ENCODE results near the gene H3-3A. TPM values are rescaled to one million over a fixed set of nuclear protein-coding genes. Genes with fewer than 3 reads are reported as not detected.

H3-3A gene
- total and polyA plus RNA-seq, 4 donors, result 76.6 to 338 (median 189) TPM

DNA sequence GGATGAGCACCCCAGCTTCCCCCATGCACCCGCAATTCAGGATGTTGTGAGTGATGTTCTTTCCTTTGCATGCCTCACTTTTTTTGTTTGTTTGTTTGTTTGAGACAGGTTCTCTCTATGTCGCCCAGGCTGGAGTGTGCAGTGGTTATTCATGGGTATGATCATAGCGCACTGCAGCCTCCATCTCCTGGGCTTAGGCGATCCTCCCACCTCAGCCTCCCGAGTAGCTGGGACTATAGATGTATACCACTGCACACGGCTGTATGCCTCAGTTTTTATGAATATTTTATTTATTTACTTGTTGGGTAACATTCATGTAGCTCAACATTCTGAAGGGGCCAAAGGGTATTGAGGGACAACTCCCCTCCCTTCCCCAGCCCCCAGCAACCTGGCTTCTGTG is 54.8 kb downstream of the H3-3A start:
- Histone ChIP-seq H3K4me3 (ENCODE audit: low read depth in 1 of 3, low read length in 3 of 3) (no peak overlapping the region), H3K4me1 (ENCODE audit: control insufficient read depth in 4 of 4, insufficient read depth in 4 of 4, low read length in 3 of 4) (peaks cover 0 to 9% (median 3%) of the 10 kb centered on the region in 4 donors), H3K27me3 (ENCODE audit: control insufficient read depth in 4 of 4, insufficient read depth in 4 of 4, low read length in 3 of 4) (no peaks in the 10 kb centered on the region), H3K9me3 (ENCODE audit: control insufficient read depth in 4 of 4, low read length in 3 of 4) (no peaks in the 10 kb centered on the region), H3K27ac (ENCODE audit: low read depth in 1 of 2, low read length in 2 of 2) (no peak overlapping the region), H3K36me3 (ENCODE audit: control insufficient read depth in 4 of 4, insufficient read depth in 3 of 4, low read depth in 1 of 4, low read length in 3 of 4) (no peaks in the 10 kb centered on the region), H3K9ac (ENCODE audit: low read depth in 1 of 2, low read length in 2 of 2) (no peak overlapping the region)
- 88% methylated on average over 6 of the region's 6 CpGs for WGBS
- TF ChIP-seq RAD21 (IDR thresholded peaks at IDR 0.05) (no peak), NR2F2 (IDR thresholded peaks at IDR 0.05) (no peak), FOXA2 (IDR thresholded peaks at IDR 0.05) (no peak), JUND (IDR thresholded peaks at IDR 0.05) (no peak)
- TF ChIP-seq, protein P1, sequence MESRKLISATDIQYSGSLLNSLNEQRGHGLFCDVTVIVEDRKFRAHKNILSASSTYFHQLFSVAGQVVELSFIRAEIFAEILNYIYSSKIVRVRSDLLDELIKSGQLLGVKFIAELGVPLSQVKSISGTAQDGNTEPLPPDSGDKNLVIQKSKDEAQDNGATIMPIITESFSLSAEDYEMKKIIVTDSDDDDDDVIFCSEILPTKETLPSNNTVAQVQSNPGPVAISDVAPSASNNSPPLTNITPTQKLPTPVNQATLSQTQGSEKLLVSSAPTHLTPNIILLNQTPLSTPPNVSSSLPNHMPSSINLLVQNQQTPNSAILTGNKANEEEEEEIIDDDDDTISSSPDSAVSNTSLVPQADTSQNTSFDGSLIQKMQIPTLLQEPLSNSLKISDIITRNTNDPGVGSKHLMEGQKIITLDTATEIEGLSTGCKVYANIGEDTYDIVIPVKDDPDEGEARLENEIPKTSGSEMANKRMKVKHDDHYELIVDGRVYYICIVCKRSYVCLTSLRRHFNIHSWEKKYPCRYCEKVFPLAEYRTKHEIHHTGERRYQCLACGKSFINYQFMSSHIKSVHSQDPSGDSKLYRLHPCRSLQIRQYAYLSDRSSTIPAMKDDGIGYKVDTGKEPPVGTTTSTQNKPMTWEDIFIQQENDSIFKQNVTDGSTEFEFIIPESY (IDR thresholded peaks at IDR 0.05), result no peak
- TF ChIP-seq, protein P2, sequence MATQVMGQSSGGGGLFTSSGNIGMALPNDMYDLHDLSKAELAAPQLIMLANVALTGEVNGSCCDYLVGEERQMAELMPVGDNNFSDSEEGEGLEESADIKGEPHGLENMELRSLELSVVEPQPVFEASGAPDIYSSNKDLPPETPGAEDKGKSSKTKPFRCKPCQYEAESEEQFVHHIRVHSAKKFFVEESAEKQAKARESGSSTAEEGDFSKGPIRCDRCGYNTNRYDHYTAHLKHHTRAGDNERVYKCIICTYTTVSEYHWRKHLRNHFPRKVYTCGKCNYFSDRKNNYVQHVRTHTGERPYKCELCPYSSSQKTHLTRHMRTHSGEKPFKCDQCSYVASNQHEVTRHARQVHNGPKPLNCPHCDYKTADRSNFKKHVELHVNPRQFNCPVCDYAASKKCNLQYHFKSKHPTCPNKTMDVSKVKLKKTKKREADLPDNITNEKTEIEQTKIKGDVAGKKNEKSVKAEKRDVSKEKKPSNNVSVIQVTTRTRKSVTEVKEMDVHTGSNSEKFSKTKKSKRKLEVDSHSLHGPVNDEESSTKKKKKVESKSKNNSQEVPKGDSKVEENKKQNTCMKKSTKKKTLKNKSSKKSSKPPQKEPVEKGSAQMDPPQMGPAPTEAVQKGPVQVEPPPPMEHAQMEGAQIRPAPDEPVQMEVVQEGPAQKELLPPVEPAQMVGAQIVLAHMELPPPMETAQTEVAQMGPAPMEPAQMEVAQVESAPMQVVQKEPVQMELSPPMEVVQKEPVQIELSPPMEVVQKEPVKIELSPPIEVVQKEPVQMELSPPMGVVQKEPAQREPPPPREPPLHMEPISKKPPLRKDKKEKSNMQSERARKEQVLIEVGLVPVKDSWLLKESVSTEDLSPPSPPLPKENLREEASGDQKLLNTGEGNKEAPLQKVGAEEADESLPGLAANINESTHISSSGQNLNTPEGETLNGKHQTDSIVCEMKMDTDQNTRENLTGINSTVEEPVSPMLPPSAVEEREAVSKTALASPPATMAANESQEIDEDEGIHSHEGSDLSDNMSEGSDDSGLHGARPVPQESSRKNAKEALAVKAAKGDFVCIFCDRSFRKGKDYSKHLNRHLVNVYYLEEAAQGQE (IDR thresholded peaks at IDR 0.05), result no peak
- DNase-seq (ENCODE audit: low spot score), result no peak

DNA sequence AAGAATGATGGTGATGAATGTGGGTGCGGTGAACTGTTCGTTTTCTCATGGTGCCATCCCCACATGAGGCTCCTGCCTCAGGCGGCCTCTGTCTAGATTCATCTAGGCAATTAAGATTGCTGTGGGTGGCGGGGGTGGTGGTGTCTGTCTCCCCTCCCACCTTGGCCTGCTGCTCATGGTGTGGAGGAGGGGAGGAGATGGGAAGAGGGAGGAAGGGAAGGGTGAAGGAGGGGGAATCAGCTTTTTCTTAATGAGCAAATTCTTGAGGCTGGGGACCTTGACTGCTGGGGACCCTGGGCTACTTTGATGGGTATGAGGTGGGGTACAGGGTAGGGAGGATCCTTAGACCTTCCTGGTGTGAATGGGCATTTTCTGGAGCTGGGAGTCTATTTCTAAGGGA is 55.8 kb downstream of the H3-3A start:
- TF ChIP-seq, protein P1 (IDR thresholded peaks at IDR 0.05), result no peak
- TF ChIP-seq FOXA1 (IDR thresholded peaks at IDR 0.05) (no peak), NR2F2 (IDR thresholded peaks at IDR 0.05) (no peak), TAF1 (conservative IDR thresholded peaks at IDR 0.05) (no peak), FOXA2 (IDR thresholded peaks at IDR 0.05) (no peak), RAD21 (IDR thresholded peaks at IDR 0.05) (no peak), EGR1 (IDR thresholded peaks at IDR 0.05; ENCODE audit: low read depth in 2 of 2) (no peak), YY1 (IDR thresholded peaks at IDR 0.05) (no peak)
- TF ChIP-seq, protein P3, sequence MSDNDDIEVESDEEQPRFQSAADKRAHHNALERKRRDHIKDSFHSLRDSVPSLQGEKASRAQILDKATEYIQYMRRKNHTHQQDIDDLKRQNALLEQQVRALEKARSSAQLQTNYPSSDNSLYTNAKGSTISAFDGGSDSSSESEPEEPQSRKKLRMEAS (IDR thresholded peaks at IDR 0.05), result no peak
- WGBS, result 95% methylated on average over 4 of the region's 4 CpGs
- H3K4me1 ChIP-seq (ENCODE audit: control insufficient read depth in 4 of 4, insufficient read depth in 4 of 4, low read length in 3 of 4), result peaks cover 2 to 12% (median 7%) of the 10 kb centered on the region in 4 donors
- no peak overlapping the region for H3K27ac ChIP-seq (ENCODE audit: low read depth in 1 of 2, low read length in 2 of 2)
- H3K9ac ChIP-seq (ENCODE audit: low read depth in 1 of 2, low read length in 2 of 2), result no peak overlapping the region
- H3K4me3 ChIP-seq (ENCODE audit: low read depth in 1 of 3, low read length in 3 of 3), result no peak overlapping the region
- H3K27me3 ChIP-seq (ENCODE audit: control insufficient read depth in 4 of 4, insufficient read depth in 4 of 4, low read length in 3 of 4), result no peaks in the 10 kb centered on the region
- no peaks in the 10 kb centered on the region for H3K36me3 ChIP-seq (ENCODE audit: control insufficient read depth in 4 of 4, insufficient read depth in 3 of 4, low read depth in 1 of 4, low read length in 3 of 4)
- H3K9me3 ChIP-seq (ENCODE audit: control insufficient read depth in 4 of 4, low read length in 3 of 4), result no peaks in the 10 kb centered on the region
- no peak for DNase-seq (ENCODE audit: low spot score)

Data from liver (tissue), 9 donors.